HCT116 (cell line): ENCODE results near the gene CSGALNACT2. TPM values are rescaled to one million over a fixed set of nuclear protein-coding genes. Genes with fewer than 3 reads are reported as not detected.

Source experiments
- ATAC-seq: fragments of 200-7000 bp; cut with Tn5 transposase; 2 replicates; pipeline ENCODE4 v1.9.1; 2020; ENCODE audit warnings: mild to moderate bottlenecking, moderate library complexity
- BruUV-seq: library from RNA; stranded (reverse); fragments of 400-500 nt; replicated peaks from 2 replicates; lab custom pipeline; 2021; lab: Mats Ljungman, UMichigan
- CTCF ChIA-PET: fragments of 300-600 bp; sonication (Branson Sonifier 250); formaldehyde crosslinking; loops from one replicate; lab custom pipeline; 2021; ENCODE audit warnings: antibody characterized with exemption; lab: Charles Lee
- POLR2A ChIA-PET: fragments of 300-600, 350-600 bp; sonication (Branson Sonifier 250); formaldehyde crosslinking; loops from one replicate; lab custom pipeline; 2021; ENCODE audit warnings: antibody characterized with exemption; lab: Charles Lee
- RAD21 ChIA-PET, 2 experiments: fragments of 300-600 bp; sonication (Branson Sonifier 250); formaldehyde crosslinking; loops; one replicate each; lab custom pipeline; 2023; ENCODE audit warnings: low total read pairs in 2 of 2; ENCODE audit not compliant: uncharacterized antibody in 2 of 2, unreplicated experiment in 2 of 2, low non-redundant PET in 1 of 2; lab: Charles Lee
- DNase-seq: peaks from one replicate; pipeline ENCODE4 v3.0.0-alpha.2; 2010; ENCODE audit warnings: low read depth, low spot score
- H2AFZ ChIP-seq: fragments of 200-600 bp; shearing (Covaris generic), sonication (generic); 2 replicates; pipeline ENCODE4 v1.6.1; 2017; ENCODE audit warnings: low read depth, mixed run types, mixed read lengths, antibody characterized with exemption, low read length; ENCODE audit not compliant: poor library complexity, severe bottlenecking
- H3K27ac ChIP-seq: 2 replicates; pipeline ENCODE4 v1.5.1; 2012; ENCODE audit warnings: low read depth, low read length
- H3K27me3 ChIP-seq: fragments of 200-600 bp; sonication (generic); 2 replicates; pipeline ENCODE4 v1.6.1; 2016; ENCODE audit warnings: mixed run types, low read length, mixed read lengths; ENCODE audit not compliant: insufficient read depth
- H3K36me3 ChIP-seq, 2 experiments: fragments of 200-500 bp in 1 of 2; fragments of 200-600 bp in 1 of 2; sonication (Bioruptor generic) in 1 of 2; sonication (generic) in 1 of 2; 2 replicates each; pipeline versions ENCODE4 v1.5.1 to v1.6.1; 2014 to 2016; ENCODE audit warnings: low read length in 2 of 2, inconsistent platforms in 1 of 2, mixed read lengths in 1 of 2, mixed run types in 1 of 2; ENCODE audit not compliant: insufficient read depth in 2 of 2, control insufficient read depth in 1 of 2
- H3K4me1 ChIP-seq, 2 experiments: fragments of 200-600 bp in 1 of 2; sonication (generic) in 1 of 2; 2 replicates each; pipeline versions ENCODE4 v1.5.1 to v1.6.1; 2012 to 2017; ENCODE audit warnings: low read length in 2 of 2, inconsistent platforms in 1 of 2, mild to moderate bottlenecking in 1 of 2, mixed read lengths in 1 of 2, mixed run types in 1 of 2, moderate library complexity in 1 of 2; ENCODE audit not compliant: insufficient read depth in 2 of 2, control insufficient read depth in 1 of 2
- H3K4me2 ChIP-seq: fragments of 200-600 bp; sonication (generic); 2 replicates; pipeline ENCODE4 v1.6.1; 2017; ENCODE audit warnings: mixed run types, low read length, mixed read lengths
- H3K4me3 ChIP-seq, 2 experiments: fragments of 200-600 bp in 1 of 2; sonication (generic) in 1 of 2; replicated peaks in 1 of 2; 2 replicates each; pipeline ENCODE4 v1.5.1; 2011 to 2016; ENCODE audit warnings: low read length in 2 of 2, control low read depth in 1 of 2, low read depth in 1 of 2, mild to moderate bottlenecking in 1 of 2, mixed read lengths in 1 of 2, mixed run types in 1 of 2
- H3K79me2 ChIP-seq: fragments of 200-600 bp; sonication (generic); 2 replicates; pipeline ENCODE4 v1.6.1; 2017; ENCODE audit warnings: mild to moderate bottlenecking, mixed run types, low read length, moderate library complexity, mixed read lengths; ENCODE audit not compliant: insufficient read depth
- H3K9ac ChIP-seq: fragments of 200-600 bp; sonication (generic); 2 replicates; pipeline ENCODE4 v1.6.1; 2016; ENCODE audit warnings: low read length, mixed read lengths
- H3K9me2 ChIP-seq: fragments of 200-600 bp; sonication (generic), shearing (Covaris generic); 2 replicates; pipeline ENCODE4 v1.6.1; 2017; ENCODE audit warnings: mixed run types, mild to moderate bottlenecking, moderate library complexity; ENCODE audit not compliant: insufficient read depth
- H3K9me3 ChIP-seq, 2 experiments: fragments of 200-500 bp in 1 of 2; fragments of 200-600 bp in 1 of 2; sonication (Bioruptor generic) in 1 of 2; sonication (generic) in 1 of 2; 2 replicates each; pipeline ENCODE4 v1.6.1; 2014 to 2017; ENCODE audit warnings: low read length in 2 of 2, mixed read lengths in 2 of 2, inconsistent platforms in 1 of 2, low read depth in 1 of 2, mild to moderate bottlenecking in 1 of 2, mixed run types in 1 of 2, moderate library complexity in 1 of 2; ENCODE audit not compliant: control insufficient read depth in 1 of 2, insufficient read depth in 1 of 2
- H4K20me1 ChIP-seq: fragments of 200-600 bp; sonication (generic), shearing (Covaris generic); 2 replicates; pipeline ENCODE4 v1.6.1; 2017; ENCODE audit warnings: mixed run types, mild to moderate bottlenecking, moderate library complexity; ENCODE audit not compliant: insufficient read depth
- ATF3 ChIP-seq: IDR thresholded peaks from 2 replicates; pipeline ENCODE4 v1.6.1; 2012
- CBX3 ChIP-seq: IDR thresholded peaks from 2 replicates; pipeline ENCODE4 v1.6.1; 2012; ENCODE audit warnings: low read depth
- ELF1 ChIP-seq: IDR thresholded peaks from 2 replicates; pipeline ENCODE4 v1.6.1; 2012; ENCODE audit warnings: low read depth, borderline replicate concordance
- MAX ChIP-seq: IDR thresholded peaks from 2 replicates; pipeline ENCODE4 v1.6.1; 2012
- TCF7L2 ChIP-seq: IDR thresholded peaks from 2 replicates; pipeline ENCODE4 v1.7.0; 2011; ENCODE audit warnings: borderline replicate concordance, inconsistent platforms; ENCODE audit not compliant: insufficient read depth, insufficient read length; ENCODE audit errors: extremely low read depth
- YY1 ChIP-seq: IDR thresholded peaks from 2 replicates; pipeline ENCODE4 v1.6.1; 2011; ENCODE audit warnings: low read length, low read depth, moderate library complexity, mild to moderate bottlenecking; ENCODE audit not compliant: insufficient replicate concordance; ENCODE audit errors: extremely low read depth
- ZBTB33 ChIP-seq: IDR thresholded peaks from 2 replicates; pipeline ENCODE4 v1.6.1; 2011; ENCODE audit warnings: mild to moderate bottlenecking, low read length, moderate library complexity; ENCODE audit not compliant: insufficient replicate concordance; ENCODE audit errors: extremely low read depth
- ZFX ChIP-seq: fragments of 450-650 bp; IDR thresholded peaks from 2 replicates; pipeline ENCODE4 v1.6.1; 2017
- ZNF274 ChIP-seq: fragments of 200-500 bp; sonication (Bioruptor generic); IDR thresholded peaks from 2 replicates; pipeline ENCODE4 v1.6.1; 2014; ENCODE audit warnings: mild to moderate bottlenecking, low read depth, low read length, inconsistent platforms
- intact Hi-C: fragments of 100-400 bp; cut with micrococcal nuclease; formaldehyde crosslinking; loops from 2 replicates; pipeline ENCODE4 v1.10.0; 2022
- total RNA-seq: library from RNA; stranded (reverse); gene quantifications from one replicate; pipeline ENCODE4 v1.2.1, GENCODE V29; 2021; ENCODE audit not compliant: unreplicated experiment

CSGALNACT2 gene
- total RNA-seq, 1 experiment from 2014 or later = 9.9 TPM

- RAD21 ChIA-PET = no interaction called here
- no TSS peak for BruUV-seq
- no peak for DNase-seq
Observed at GRCh38 chr10:43113201-43114087, 24.8 kb upstream of the CSGALNACT2 start.

More at GRCh38 chr10:43113201-43114087, 24.8 kb upstream of the CSGALNACT2 start:
- Histone ChIP-seq H2AFZ (no peak overlapping the region), H3K9me3 (no peaks in the 10 kb centered on the region), H3K27me3 (no peaks in the 10 kb centered on the region), H4K20me1 (no peaks in the 10 kb centered on the region), H3K4me3 (no peak overlapping the region), H3K79me2 (no peaks in the 10 kb centered on the region), H3K9me2 (no peaks in the 10 kb centered on the region), H3K36me3 (no peaks in the 10 kb centered on the region), H3K9ac (no peak overlapping the region), H3K27ac (no peak overlapping the region), H3K4me2 (no peak overlapping the region), H3K4me1 (no peaks in the 10 kb centered on the region)
- CTCF ChIA-PET = no interaction called here
- TF ChIP-seq ATF3 = no peak
- TF ChIP-seq ZNF274 = no peak
- no peak for TF ChIP-seq YY1
- no peak for TF ChIP-seq CBX3
- TF ChIP-seq TCF7L2 = no peak
- no peak for TF ChIP-seq ZBTB33
- TF ChIP-seq MAX = no peak
- TF ChIP-seq ZFX = no peak
- TF ChIP-seq ELF1 = no peak
- POLR2A ChIA-PET = no interaction called here
- no peak for ATAC-seq
- intact Hi-C loops = no loop called here
